HG03039 (cell line): Measurements from ENCODE around the gene SH3RF1.
"Not testable (repeated sequence)": the region's sequence is repeated elsewhere in the genome, so short reads cannot be mapped to it uniquely, and the experiment has no call there.

Experiments
- ATAC-seq: cut with Tn5 transposase; IDR thresholded peaks from one replicate; pipeline ENCODE4 v1.9.1; 2021; ENCODE audit warnings: mild to moderate bottlenecking, moderate library complexity; ENCODE audit not compliant: unreplicated experiment

Gene SH3RF1

DNA sequence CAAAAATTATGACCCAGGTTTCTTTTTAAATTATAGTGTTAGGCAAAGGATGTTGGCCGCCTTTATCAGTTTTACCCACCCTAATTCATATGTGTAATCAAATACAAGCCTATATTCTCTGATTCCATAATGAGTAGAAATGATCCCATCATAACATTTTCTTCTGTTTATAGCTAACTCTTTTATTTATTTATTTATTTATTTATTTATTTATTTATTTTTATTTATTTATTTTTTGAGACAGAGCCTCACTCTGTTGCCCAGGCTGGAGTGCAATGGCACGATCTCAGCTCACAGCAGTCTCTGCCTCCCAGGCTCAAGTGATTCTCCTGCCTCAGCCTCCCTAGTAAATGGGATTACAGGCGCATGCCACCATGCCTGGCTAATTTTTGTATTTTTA, 7.1 kb upstream of the SH3RF1 start:
- ATAC-seq, result not testable (repeated sequence)

GRCh38 chr4:169275180-169275579, 4.4 kb upstream of the SH3RF1 start:
- no peak for ATAC-seq

DNA sequence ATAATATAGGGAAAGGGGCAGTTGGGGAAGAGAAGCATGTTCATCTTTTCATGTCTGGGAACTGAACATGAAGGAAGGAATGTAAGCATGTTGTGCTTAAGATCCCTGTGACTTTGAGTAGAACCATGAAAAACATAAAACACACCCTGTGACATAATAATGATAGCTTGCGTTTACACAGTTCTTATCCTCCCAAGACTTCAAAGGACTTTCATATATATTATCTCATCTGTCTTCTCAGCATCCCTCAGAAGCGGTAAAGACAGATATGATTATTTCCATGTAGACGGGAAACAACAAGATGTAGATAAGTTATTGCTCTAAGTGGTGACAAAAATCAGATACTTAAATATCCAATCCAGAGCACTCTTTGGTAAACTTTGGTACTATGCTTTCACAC, 3.3 kb upstream of the SH3RF1 start:
- ATAC-seq, result no peak

DNA sequence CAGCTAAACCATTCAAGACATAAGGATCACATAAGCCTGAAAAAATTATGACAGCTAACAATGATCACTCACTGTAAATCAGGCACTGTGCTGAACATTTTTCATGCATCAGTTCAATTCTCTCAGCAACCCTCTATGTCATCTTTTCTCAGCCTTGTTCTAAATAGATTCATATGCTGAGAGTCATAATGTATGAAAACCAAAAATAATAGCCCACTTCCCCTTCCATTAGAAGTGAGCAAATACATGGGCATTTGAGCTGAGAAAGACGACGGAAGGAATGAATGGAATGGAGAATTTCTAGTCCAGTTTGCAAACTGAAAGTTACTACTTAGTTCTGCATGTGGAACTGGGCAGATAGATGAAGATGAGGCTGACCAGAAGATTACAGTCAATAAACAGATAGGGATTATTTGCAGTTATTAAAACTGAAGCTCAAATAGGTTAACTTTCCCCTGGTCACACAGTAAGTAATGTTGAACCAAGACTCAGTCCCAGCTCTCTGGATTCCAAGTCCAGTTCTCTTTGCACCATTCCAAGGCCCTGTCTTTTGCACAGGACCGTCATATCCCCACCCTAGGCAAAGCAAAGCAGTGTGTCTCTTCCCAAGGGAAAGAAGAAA, 1.6 kb upstream of the SH3RF1 start:
- ATAC-seq, result no peak

DNA sequence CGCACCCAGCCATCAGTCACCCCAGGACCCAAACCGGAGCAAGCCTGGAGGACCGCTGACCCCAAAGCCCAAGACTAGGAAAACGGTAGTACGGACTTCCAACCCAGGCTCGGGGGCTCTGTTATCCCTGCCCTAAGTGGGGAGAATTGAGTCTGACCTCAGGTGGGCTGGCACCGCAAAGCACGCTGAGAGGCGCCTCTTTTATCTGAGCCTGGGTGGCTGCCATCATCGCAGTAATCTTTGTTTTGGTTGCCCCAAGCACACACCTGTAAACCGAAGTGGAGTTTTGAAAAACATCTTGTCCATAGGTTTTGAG, 894 bp upstream of the SH3RF1 start:
- no peak for ATAC-seq

- peak; percentile 37 for ATAC-seq
Observed at GRCh38 chr4:169269916-169270809, 593 bp downstream of the SH3RF1 start.

DNA sequence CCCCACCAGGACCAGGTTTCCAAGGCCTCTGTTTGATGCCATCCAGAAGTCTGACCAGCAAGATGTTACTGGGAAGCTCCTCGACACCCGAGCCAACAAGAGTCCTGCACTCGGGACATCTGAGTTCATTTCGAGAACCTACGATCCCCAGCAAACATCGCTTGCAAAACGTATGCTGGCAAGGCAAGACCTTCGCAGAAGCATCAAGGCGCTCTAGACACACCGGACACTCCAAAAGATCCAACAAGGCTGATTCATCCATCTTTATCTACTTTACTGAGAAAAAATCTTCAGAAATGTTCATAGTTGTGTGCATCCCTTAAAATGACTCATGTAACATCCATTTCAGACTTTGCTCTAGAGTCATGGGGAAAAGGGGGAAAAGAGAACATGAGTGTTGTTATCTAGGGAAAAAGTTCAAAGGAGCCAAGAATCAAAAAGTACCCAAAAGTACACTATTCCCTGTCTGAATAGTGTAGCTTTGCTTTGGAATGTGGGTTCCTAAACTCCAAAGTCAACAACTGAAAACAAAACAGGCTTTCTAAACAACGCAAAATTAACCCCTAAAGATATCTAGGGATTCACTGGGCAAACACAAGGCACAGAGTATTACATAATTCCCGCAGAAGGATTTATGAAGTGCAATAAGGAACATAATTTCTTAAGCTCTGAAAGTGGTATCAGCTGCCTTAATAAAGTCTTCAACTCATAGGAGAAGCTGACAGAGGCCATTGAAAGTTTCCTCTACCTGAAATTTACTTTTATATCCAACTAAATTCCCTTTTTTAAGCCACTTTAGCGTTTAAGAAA, 1.6 kb downstream of the SH3RF1 start:
- no peak for ATAC-seq

- ATAC-seq, result no peak
Observed at GRCh38 chr4:169267070-169267469, 3.7 kb downstream of the SH3RF1 start.

DNA sequence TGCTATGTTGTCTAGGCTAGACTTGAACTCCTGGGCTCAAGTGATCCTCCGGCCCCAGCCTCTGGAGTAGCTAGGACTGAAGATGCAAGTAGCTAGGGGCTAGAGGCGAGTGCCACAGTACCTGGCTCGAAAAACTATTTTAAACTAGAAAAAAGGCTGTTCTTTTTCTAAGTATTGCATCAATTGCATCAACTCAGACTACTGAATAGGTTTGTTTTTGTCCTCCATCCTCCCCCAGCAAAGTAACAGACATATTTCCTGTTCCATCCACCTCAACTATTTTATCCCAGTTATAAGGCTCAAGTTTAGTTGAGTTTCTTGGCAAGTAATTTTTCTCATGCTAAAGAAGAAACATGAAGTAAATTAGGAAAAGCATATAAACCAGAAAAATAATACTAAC, 4.1 kb downstream of the SH3RF1 start:
- no peak for ATAC-seq

GRCh38 chr4:169266081-169266480, 4.7 kb downstream of the SH3RF1 start:
- no peak for ATAC-seq

GRCh38 chr4:169263791-169264392, 6.9 kb downstream of the SH3RF1 start:
- no peak for ATAC-seq

GRCh38 chr4:169260217-169260866, 10.4 kb downstream of the SH3RF1 start:
- ATAC-seq, result no peak

DNA sequence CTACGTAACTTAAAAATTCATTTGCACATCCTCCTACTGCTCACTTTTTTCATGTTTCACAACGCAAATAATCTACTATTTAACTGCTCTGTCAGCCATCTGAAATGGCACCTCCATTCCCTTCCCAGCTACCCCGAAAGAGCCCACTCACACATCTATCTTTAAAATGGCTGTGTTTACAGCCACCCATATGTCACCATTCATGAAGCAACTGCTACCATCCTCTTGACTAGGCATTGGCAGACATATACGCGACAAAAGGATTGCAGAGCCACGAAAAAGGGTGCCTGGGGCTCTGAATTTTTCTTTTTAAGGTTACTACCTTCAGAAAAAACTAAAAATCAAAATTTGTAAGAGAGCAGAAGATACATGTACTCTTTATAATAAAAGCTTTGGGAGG, 11.5 kb downstream of the SH3RF1 start:
- ATAC-seq, result no peak

DNA sequence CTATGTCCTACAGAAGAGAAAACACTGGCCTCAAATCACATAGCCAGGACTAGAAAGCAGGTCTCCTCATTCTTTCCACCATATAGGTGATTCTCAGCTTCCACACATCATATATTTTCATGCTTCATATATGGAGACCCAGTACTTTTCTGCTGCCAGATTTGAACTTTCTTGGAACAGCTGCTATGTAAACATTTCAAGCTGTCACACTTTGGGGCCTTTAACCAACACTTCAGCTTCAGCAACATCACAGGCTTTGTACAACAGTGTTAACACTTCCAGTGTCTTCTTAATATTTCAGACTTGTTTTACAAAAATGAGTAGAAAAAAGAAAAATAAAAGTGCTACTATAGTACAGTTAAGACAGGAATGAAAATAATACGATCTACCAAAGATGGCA, 12.6 kb downstream of the SH3RF1 start:
- ATAC-seq, result no peak

DNA sequence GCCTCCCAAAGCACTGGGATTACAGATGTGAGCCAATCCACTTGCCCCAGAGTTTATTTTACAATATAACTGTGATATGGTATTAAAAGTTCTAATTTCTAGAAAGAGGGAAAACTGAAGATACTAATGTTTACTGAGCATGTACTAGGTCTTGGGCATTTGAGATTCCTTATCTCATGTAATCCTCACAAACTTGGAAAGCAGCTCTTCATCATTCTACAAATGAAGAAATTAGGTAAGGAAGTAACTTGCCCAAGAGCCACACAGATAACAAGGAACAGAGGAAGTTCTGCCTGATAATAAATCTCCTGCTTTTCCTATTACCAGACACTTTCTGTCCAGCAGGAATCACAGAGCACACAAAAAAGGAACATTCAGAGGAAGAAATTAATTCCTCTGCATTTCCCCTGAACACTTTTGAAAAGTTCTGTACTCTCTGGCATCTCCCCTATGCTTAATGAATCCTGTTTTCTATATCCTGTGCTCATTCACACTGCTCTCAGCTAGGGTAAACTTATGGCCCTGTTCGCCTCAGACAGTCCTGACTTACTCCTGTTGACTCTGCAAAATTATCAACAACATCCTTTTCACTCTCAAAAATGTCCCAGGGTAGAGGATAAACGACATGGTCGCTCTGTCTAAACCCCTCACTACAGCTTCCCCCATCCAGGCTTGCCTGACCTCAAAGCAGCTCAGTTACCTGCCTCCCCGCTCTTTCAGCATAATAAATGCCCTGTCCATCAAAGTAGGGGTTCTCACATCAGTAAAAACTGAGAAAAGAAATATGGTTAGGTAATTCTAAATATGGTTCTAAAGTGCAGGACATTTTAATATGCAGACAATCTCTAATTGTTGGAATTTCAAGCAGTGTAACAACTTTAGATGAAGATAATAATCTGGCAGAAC, 13.6 kb downstream of the SH3RF1 start:
- ATAC-seq, result no peak

- ATAC-seq, result no peak
Observed at GRCh38 chr4:169256101-169256612, 14.6 kb downstream of the SH3RF1 start.

DNA sequence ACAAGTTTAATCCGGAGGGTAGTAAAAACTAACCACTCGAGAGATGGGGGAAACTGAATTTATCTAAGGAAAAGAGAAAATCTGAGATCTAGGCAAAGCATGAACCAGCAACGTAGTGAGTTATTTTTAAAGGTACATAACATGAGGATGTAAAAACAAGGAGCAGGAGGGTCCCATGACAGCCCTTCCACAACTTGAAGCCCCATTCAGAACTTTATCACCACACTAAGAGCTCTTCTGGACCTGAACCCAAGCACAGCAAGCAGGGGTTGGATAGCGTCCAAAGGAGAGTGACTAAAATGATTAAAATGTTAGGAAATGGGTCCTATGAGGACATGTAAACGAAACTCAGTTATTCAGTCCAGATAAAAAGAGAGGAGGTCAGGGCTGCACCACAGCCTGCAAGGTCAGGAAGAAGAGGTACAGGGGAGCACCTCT, 16.2 kb downstream of the SH3RF1 start:
- no peak for ATAC-seq

DNA sequence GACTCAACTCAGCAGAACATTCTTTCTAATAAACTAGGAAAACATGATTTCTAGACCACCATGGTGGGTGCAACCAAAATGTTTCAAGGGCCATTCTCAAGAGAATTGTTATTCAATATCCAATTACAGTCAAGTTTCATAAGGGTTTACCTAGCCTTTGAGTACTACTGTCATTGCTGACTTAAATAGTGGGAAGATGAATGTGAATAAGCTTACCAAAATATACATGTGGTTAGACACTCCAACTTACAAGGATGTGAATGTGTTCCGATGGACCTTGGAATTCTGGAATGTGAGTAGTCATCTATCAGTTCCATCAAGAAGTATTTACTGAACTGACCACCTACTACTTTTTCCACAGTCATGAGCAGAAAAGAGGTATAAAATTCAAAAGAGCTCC, 16.9 kb downstream of the SH3RF1 start:
- ATAC-seq, result no peak

DNA sequence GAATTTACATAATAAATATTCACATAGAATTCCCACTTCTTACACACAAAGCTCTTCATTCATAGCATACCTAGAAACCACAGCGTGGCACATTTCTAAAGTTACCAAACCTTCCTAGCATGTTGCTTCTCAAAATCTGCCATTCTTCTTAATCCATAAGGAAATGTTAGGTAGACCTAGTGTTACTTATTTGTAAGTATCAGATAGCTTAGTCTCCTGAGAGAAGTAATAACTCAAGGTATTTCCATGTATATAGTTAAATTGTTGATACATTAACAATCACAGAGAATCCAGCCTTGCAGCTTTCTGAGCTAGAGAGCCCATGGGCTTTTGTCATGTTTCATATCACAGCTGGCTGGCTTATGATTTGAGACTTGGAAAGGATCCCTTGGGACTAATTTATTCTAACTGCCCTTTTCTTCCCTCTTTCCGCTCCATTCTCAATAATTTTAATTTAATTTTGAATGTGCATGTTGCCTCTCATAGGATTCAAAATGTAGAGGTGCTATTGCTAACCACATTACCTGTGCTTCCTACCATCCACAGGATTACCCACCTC, 17.6 kb downstream of the SH3RF1 start:
- ATAC-seq, result no peak
